OCI-LY3 (cell line): ENCODE measurements around the gene PCDHA9.
"Not testable (repeated sequence)": the region's sequence is repeated elsewhere in the genome, so short reads cannot be mapped to it uniquely, and the experiment has no call there.

Experiments used
- H2AFZ ChIP-seq: fragments of 200-600, 300-600 bp; shearing (Covaris generic); 2 replicates; pipeline ENCODE4 v1.6.0; 2014; ENCODE audit warnings: antibody characterized with exemption, low read depth, low read length
- H3K27ac ChIP-seq: fragments of 200-600, 300-600 bp; sonication (generic); 2 replicates; pipeline ENCODE4 v1.5.1; 2014; ENCODE audit warnings: mild to moderate bottlenecking, low read length, moderate library complexity, mixed read lengths
- H3K27me3 ChIP-seq: fragments of 200-600, 300-600 bp; sonication (generic); 2 replicates; pipeline ENCODE4 v1.6.1; 2014; ENCODE audit warnings: low read depth, low read length, mixed read lengths
- H3K36me3 ChIP-seq: fragments of 200-600, 300-600 bp; sonication (generic); replicated peaks from 2 replicates; pipeline ENCODE3; 2014; ENCODE audit warnings: low read depth, low read length, mixed read lengths
- H3K4me1 ChIP-seq: fragments of 300-600, 200-600 bp; sonication (generic); 2 replicates; pipeline ENCODE4 v1.6.1; 2014; ENCODE audit warnings: low read length, mixed read lengths
- H3K4me2 ChIP-seq: fragments of 200-600, 300-600 bp; sonication (generic); 2 replicates; pipeline ENCODE4 v1.6.1; 2014; ENCODE audit warnings: low read length, mixed read lengths
- H3K4me3 ChIP-seq: fragments of 300-600, 200-600 bp; sonication (generic); 2 replicates; pipeline ENCODE4 v1.5.1; 2014; ENCODE audit warnings: antibody characterized with exemption, mild to moderate bottlenecking, low read length, moderate library complexity
- H3K79me2 ChIP-seq: fragments of 300-600, 200-600 bp; shearing (Covaris generic); 2 replicates; pipeline ENCODE4 v1.6.1; 2014; ENCODE audit warnings: mild to moderate bottlenecking, low read length, mixed read lengths
- H3K9ac ChIP-seq: fragments of 300-600, 200-600 bp; shearing (Covaris generic); 2 replicates; pipeline ENCODE4 v1.6.0; 2014; ENCODE audit warnings: mild to moderate bottlenecking, low read length, moderate library complexity
- H3K9me3 ChIP-seq: fragments of 200-600, 300-600 bp; shearing (Covaris generic); 2 replicates; pipeline ENCODE4 v1.6.1; 2014; ENCODE audit warnings: low read length, mixed read lengths; ENCODE audit not compliant: insufficient read depth
- H4K20me1 ChIP-seq: fragments of 200-600, 300-600 bp; sonication (generic); 2 replicates; pipeline ENCODE4 v1.6.1; 2016; ENCODE audit warnings: low read length, mixed read lengths; ENCODE audit not compliant: insufficient read depth
- CTCF ChIP-seq: fragments of 200-600, 300-600 bp; sonication (generic); IDR thresholded peaks from 2 replicates; pipeline ENCODE4 v1.5.1; 2014; ENCODE audit warnings: antibody characterized with exemption, low read length, low read depth
- EZH2phosphoT487 ChIP-seq: fragments of 200-600 bp; shearing (Covaris generic); IDR thresholded peaks from 2 replicates; pipeline ENCODE4 v1.6.1; 2018; ENCODE audit warnings: antibody characterized with exemption, mixed run types, low read depth

The PCDHA9 gene

GRCh38 chr5:140827704-140828361 lies 20.3 kb upstream of the PCDHA9 start, which contains the start of gene PCDHA6:
Gene PCDHA6 (plus strand): TSS chr5:140827960. CDS start chr5:140828092, 132 bp downstream.
- Histone ChIP-seq H3K4me2 (no peak within 1 kb of the TSS), H3K4me1 (no peaks in the 10 kb centered on the region), H3K4me3 (no peak within 1 kb of the TSS), H4K20me1 (no peaks in the 10 kb centered on the region), H3K27ac (no peak within 1 kb of the TSS), H3K9me3 (no peaks in the 10 kb centered on the region), H2AFZ (no peak within 1 kb of the TSS), H3K27me3 (no peaks in the 10 kb centered on the region), H3K79me2 (no peaks in the 10 kb centered on the region), H3K9ac (no peak within 1 kb of the TSS), H3K36me3 (no peaks in the 10 kb centered on the region)
- TF ChIP-seq EZH2phosphoT487 (no peak), CTCF (no peak)

GRCh38 chr5:140828362-140828737 lies 19.8 kb upstream of the PCDHA9 start:
- Histone ChIP-seq H2AFZ (no peak overlapping the region), H3K27me3 (no peaks in the 10 kb centered on the region), H3K4me3 (no peak overlapping the region), H4K20me1 (no peaks in the 10 kb centered on the region), H3K4me2 (no peak overlapping the region), H3K9ac (no peak overlapping the region), H3K79me2 (no peaks in the 10 kb centered on the region), H3K36me3 (no peaks in the 10 kb centered on the region), H3K9me3 (no peaks in the 10 kb centered on the region), H3K4me1 (no peaks in the 10 kb centered on the region), H3K27ac (no peak overlapping the region)
- no peak for TF ChIP-seq CTCF
- TF ChIP-seq EZH2phosphoT487: no peak

DNA sequence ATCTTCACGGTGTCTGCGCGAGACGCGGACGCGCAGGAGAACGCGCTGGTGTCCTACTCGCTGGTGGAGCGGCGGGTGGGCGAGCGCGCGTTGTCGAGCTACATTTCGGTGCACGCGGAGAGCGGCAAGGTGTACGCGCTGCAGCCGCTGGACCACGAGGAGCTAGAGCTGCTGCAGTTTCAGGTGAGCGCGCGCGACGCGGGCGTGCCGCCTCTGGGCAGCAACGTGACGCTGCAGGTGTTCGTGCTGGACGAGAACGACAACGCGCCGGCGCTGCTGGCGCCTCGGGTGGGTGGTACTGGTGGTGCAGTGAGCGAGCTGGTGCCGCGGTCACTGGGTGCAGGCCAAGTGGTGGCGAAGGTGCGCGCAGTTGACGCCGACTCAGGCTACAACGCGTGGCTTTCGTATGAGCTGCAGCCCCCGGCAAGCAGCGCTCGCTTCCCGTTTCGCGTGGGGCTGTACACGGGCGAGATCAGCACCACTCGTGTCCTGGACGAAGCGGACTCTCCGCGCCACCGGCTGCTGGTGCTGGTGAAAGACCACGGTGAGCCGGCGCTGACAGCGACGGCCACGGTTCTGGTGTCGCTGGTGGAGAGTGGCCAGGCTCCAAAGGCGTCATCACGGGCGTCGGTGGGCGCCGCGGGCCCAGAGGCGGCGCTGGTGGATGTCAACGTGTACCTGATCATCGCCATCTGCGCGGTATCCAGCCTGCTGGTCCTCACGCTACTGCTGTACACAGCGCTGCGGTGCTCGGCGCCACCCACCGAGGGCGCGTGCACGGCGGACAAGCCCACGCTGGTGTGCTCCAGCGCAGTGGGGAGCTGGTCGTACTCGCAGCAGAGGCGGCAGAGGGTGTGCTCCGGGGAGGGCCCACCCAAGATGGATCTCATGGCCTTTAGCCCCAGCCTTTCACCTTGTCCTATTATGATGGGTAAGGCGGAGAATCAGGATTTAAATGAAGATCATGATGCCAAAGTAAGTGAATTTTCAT lies 18.4 kb upstream of the PCDHA9 start:
- H3K27me3 ChIP-seq, H3K4me3 ChIP-seq, H3K36me3 ChIP-seq, H4K20me1 ChIP-seq, H3K4me1 ChIP-seq, H2AFZ ChIP-seq, H3K79me2 ChIP-seq, H3K27ac ChIP-seq, H3K9ac ChIP-seq, H3K4me2 ChIP-seq, H3K9me3 ChIP-seq: not testable (repeated sequence)

- TF ChIP-seq CTCF: 0 out of 2 replicates have a peak, but pooled peaks have one; percentile 9
- no peak for TF ChIP-seq EZH2phosphoT487
- H3K4me3 ChIP-seq: no peak within 1 kb of the TSS
Measured at GRCh38 chr5:140833993-140834392, 14.2 kb upstream of the PCDHA9 start, which contains the start of gene PCDHA7. Gene PCDHA7 (plus strand): TSS chr5:140834269. CDS start chr5:140834384, 115 bp downstream.

GRCh38 chr5:140834439-140835008 lies 13.7 kb upstream of the PCDHA9 start:
- H3K4me2 ChIP-seq, H3K9ac ChIP-seq, H3K9me3 ChIP-seq: not testable (repeated sequence)

More at GRCh38 chr5:140833993-140834392, 14.2 kb upstream of the PCDHA9 start, which contains the start of gene PCDHA7:
- Histone ChIP-seq H3K9ac (no peak within 1 kb of the TSS), H4K20me1 (no peaks in the 10 kb centered on the region), H3K4me2 (no peak within 1 kb of the TSS), H3K27me3 (no peaks in the 10 kb centered on the region), H3K4me1 (no peaks in the 10 kb centered on the region), H2AFZ (no peak within 1 kb of the TSS), H3K9me3 (no peaks in the 10 kb centered on the region), H3K27ac (no peak within 1 kb of the TSS), H3K36me3 (no peaks in the 10 kb centered on the region), H3K79me2 (no peaks in the 10 kb centered on the region)

More at GRCh38 chr5:140834439-140835008, 13.7 kb upstream of the PCDHA9 start:
- H3K36me3 ChIP-seq, H3K4me1 ChIP-seq, H3K27me3 ChIP-seq, H2AFZ ChIP-seq, H3K27ac ChIP-seq, H3K79me2 ChIP-seq, H3K4me3 ChIP-seq, H4K20me1 ChIP-seq: not testable (repeated sequence)
